ENCODE measurements around the gene HMCN2. TPM values are rescaled to one million over a fixed set of nuclear protein-coding genes. Genes with fewer than 3 reads are reported as not detected.
A peak's percentile ranks its signal among the peaks of the same experiment; 100 is the strongest.

HMCN2 gene
- total and polyA plus RNA-seq, 2 donors, result 0.90 to 2.2 TPM

GRCh38 chr9:130229759-130230158 is 35.8 kb upstream of the HMCN2 start:
- no peaks in the 10 kb centered on the region for H3K4me1 ChIP-seq (ENCODE audit: control insufficient read depth in 2 of 2, insufficient read depth in 2 of 2, low read length in 2 of 2)
- H3K36me3 ChIP-seq (ENCODE audit: control insufficient read depth in 2 of 2, insufficient read depth in 2 of 2, low read length in 1 of 2), result no peaks in the 10 kb centered on the region
- WGBS, result 78% methylated on average over 3 of the region's 3 CpGs
- H3K27ac ChIP-seq (ENCODE audit: low read depth in 1 of 2, low read length in 1 of 2), result no peak overlapping the region
- peaks cover 1 to 4% of the 10 kb centered on the region in 2 donors for H3K9me3 ChIP-seq (ENCODE audit: control insufficient read depth in 2 of 2, insufficient read depth in 1 of 2, low read length in 1 of 2)
- peaks cover 0 to 2% of the 10 kb centered on the region in 2 donors for H3K27me3 ChIP-seq (ENCODE audit: control insufficient read depth in 2 of 2, insufficient read depth in 1 of 2, low read length in 1 of 2)
- no peak for DNase-seq (ENCODE audit: low read depth in 6 of 9, low spot score in 9 of 9)
- H3K4me3 ChIP-seq (ENCODE audit: low read length in 2 of 2), result no peak overlapping the region

GRCh38 chr9:130230631-130231030 is 34.9 kb upstream of the HMCN2 start:
- WGBS, result 73% methylated on average over 1 of the region's 1 CpG
- peaks cover 0 to under 1% of the 10 kb centered on the region in 2 donors for H3K4me1 ChIP-seq (ENCODE audit: control insufficient read depth in 2 of 2, insufficient read depth in 2 of 2, low read length in 2 of 2)
- peaks cover 0 to 2% of the 10 kb centered on the region in 2 donors for H3K27me3 ChIP-seq (ENCODE audit: control insufficient read depth in 2 of 2, insufficient read depth in 1 of 2, low read length in 1 of 2)
- no peak overlapping the region for H3K27ac ChIP-seq (ENCODE audit: low read depth in 1 of 2, low read length in 1 of 2)
- H3K4me3 ChIP-seq (ENCODE audit: low read length in 2 of 2), result no peak overlapping the region
- DNase-seq (ENCODE audit: low read depth in 6 of 9, low spot score in 9 of 9), result no peak
- no peaks in the 10 kb centered on the region for H3K36me3 ChIP-seq (ENCODE audit: control insufficient read depth in 2 of 2, insufficient read depth in 2 of 2, low read length in 1 of 2)
- H3K9me3 ChIP-seq (ENCODE audit: control insufficient read depth in 2 of 2, insufficient read depth in 1 of 2, low read length in 1 of 2), result peaks cover 1 to 4% of the 10 kb centered on the region in 2 donors

GRCh38 chr9:130232899-130233586 is 32.5 kb upstream of the HMCN2 start:
- H3K27ac ChIP-seq (ENCODE audit: low read depth in 1 of 2, low read length in 1 of 2), result no peak overlapping the region
- DNase-seq (ENCODE audit: low read depth in 6 of 9, low spot score in 9 of 9), result no peak
- H3K27me3 ChIP-seq (ENCODE audit: control insufficient read depth in 2 of 2, insufficient read depth in 1 of 2, low read length in 1 of 2), result peaks cover 0 to 2% of the 10 kb centered on the region in 2 donors
- no peaks in the 10 kb centered on the region for H3K36me3 ChIP-seq (ENCODE audit: control insufficient read depth in 2 of 2, insufficient read depth in 2 of 2, low read length in 1 of 2)
- peaks cover 0 to 24% of the 10 kb centered on the region in 2 donors for H3K4me1 ChIP-seq (ENCODE audit: control insufficient read depth in 2 of 2, insufficient read depth in 2 of 2, low read length in 2 of 2)
- no peaks in the 10 kb centered on the region for H3K9me3 ChIP-seq (ENCODE audit: control insufficient read depth in 2 of 2, insufficient read depth in 1 of 2, low read length in 1 of 2)
- WGBS, result 93% methylated on average over 27 of the region's 27 CpGs
- no peak overlapping the region for H3K4me3 ChIP-seq (ENCODE audit: low read length in 2 of 2)

GRCh38 chr9:130233587-130233945 is 32.0 kb upstream of the HMCN2 start:
- Histone ChIP-seq H3K27ac (ENCODE audit: low read depth in 1 of 2, low read length in 1 of 2) (no peak overlapping the region), H3K4me3 (ENCODE audit: low read length in 2 of 2) (no peak overlapping the region), H3K27me3 (ENCODE audit: control insufficient read depth in 2 of 2, insufficient read depth in 1 of 2, low read length in 1 of 2) (peaks cover 0 to 2% of the 10 kb centered on the region in 2 donors), H3K4me1 (ENCODE audit: control insufficient read depth in 2 of 2, insufficient read depth in 2 of 2, low read length in 2 of 2) (peaks cover 0 to 29% of the 10 kb centered on the region in 2 donors), H3K9me3 (ENCODE audit: control insufficient read depth in 2 of 2, insufficient read depth in 1 of 2, low read length in 1 of 2) (no peaks in the 10 kb centered on the region), H3K36me3 (ENCODE audit: control insufficient read depth in 2 of 2, insufficient read depth in 2 of 2, low read length in 1 of 2) (no peaks in the 10 kb centered on the region)
- DNase-seq (ENCODE audit: low read depth in 6 of 9, low spot score in 9 of 9), result no peak
- WGBS, result 97% methylated on average over 8 of the region's 8 CpGs

GRCh38 chr9:130234340-130235260 is 31.0 kb upstream of the HMCN2 start:
- H3K27ac ChIP-seq (ENCODE audit: low read depth in 1 of 2, low read length in 1 of 2), result no peak overlapping the region
- 95% methylated on average over 26 of the region's 26 CpGs for WGBS
- no peaks in the 10 kb centered on the region for H3K36me3 ChIP-seq (ENCODE audit: control insufficient read depth in 2 of 2, insufficient read depth in 2 of 2, low read length in 1 of 2)
- no peak overlapping the region for H3K4me3 ChIP-seq (ENCODE audit: low read length in 2 of 2)
- H3K27me3 ChIP-seq (ENCODE audit: control insufficient read depth in 2 of 2, insufficient read depth in 1 of 2, low read length in 1 of 2), result peaks cover 0 to 2% of the 10 kb centered on the region in 2 donors
- peaks cover 0 to 36% of the 10 kb centered on the region in 2 donors for H3K4me1 ChIP-seq (ENCODE audit: control insufficient read depth in 2 of 2, insufficient read depth in 2 of 2, low read length in 2 of 2)
- DNase-seq (ENCODE audit: low read depth in 6 of 9, low spot score in 9 of 9), result no peak
- H3K9me3 ChIP-seq (ENCODE audit: control insufficient read depth in 2 of 2, insufficient read depth in 1 of 2, low read length in 1 of 2), result no peaks in the 10 kb centered on the region

- 54% methylated on average over 45 of the region's 45 CpGs for WGBS
- peaks cover 0 to 2% of the 10 kb centered on the region in 2 donors for H3K27me3 ChIP-seq (ENCODE audit: control insufficient read depth in 2 of 2, insufficient read depth in 1 of 2, low read length in 1 of 2)
- no peaks in the 10 kb centered on the region for H3K9me3 ChIP-seq (ENCODE audit: control insufficient read depth in 2 of 2, insufficient read depth in 1 of 2, low read length in 1 of 2)
- H3K27ac ChIP-seq (ENCODE audit: low read depth in 1 of 2, low read length in 1 of 2), result no peak overlapping the region
- DNase-seq (ENCODE audit: low read depth in 6 of 9, low spot score in 9 of 9), result peak in 7 of 9 donors; percentile 27 to 77 (median 59)
- H3K4me1 ChIP-seq (ENCODE audit: control insufficient read depth in 2 of 2, insufficient read depth in 2 of 2, low read length in 2 of 2), result peaks cover 0 to 48% of the 10 kb centered on the region in 2 donors
- H3K36me3 ChIP-seq (ENCODE audit: control insufficient read depth in 2 of 2, insufficient read depth in 2 of 2, low read length in 1 of 2), result no peaks in the 10 kb centered on the region
- H3K4me3 ChIP-seq (ENCODE audit: low read length in 2 of 2), result no peak overlapping the region
Measured at GRCh38 chr9:130235558-130236435, 29.8 kb upstream of the HMCN2 start.

- Histone ChIP-seq H3K27ac (ENCODE audit: low read depth in 1 of 2, low read length in 1 of 2) (peak overlapping the region; percentile 11 to 17), H3K36me3 (ENCODE audit: control insufficient read depth in 2 of 2, insufficient read depth in 2 of 2, low read length in 1 of 2) (no peaks in the 10 kb centered on the region), H3K9me3 (ENCODE audit: control insufficient read depth in 2 of 2, insufficient read depth in 1 of 2, low read length in 1 of 2) (no peaks in the 10 kb centered on the region), H3K4me3 (ENCODE audit: low read length in 2 of 2) (no peak overlapping the region), H3K27me3 (ENCODE audit: control insufficient read depth in 2 of 2, insufficient read depth in 1 of 2, low read length in 1 of 2) (peaks cover 0 to 2% of the 10 kb centered on the region in 2 donors), H3K4me1 (ENCODE audit: control insufficient read depth in 2 of 2, insufficient read depth in 2 of 2, low read length in 2 of 2) (peaks cover 0 to 49% of the 10 kb centered on the region in 2 donors)
- WGBS, result 71% methylated on average over 10 of the region's 10 CpGs
- no peak for DNase-seq (ENCODE audit: low read depth in 6 of 9, low spot score in 9 of 9)
Measured at GRCh38 chr9:130236436-130236985, 29.0 kb upstream of the HMCN2 start.

- 95% methylated on average over 11 of the region's 11 CpGs for WGBS
- Histone ChIP-seq H3K27me3 (ENCODE audit: control insufficient read depth in 2 of 2, insufficient read depth in 1 of 2, low read length in 1 of 2) (peaks cover 0 to 2% of the 10 kb centered on the region in 2 donors), H3K9me3 (ENCODE audit: control insufficient read depth in 2 of 2, insufficient read depth in 1 of 2, low read length in 1 of 2) (no peaks in the 10 kb centered on the region), H3K4me1 (ENCODE audit: control insufficient read depth in 2 of 2, insufficient read depth in 2 of 2, low read length in 2 of 2) (peaks cover 0 to 49% of the 10 kb centered on the region in 2 donors), H3K4me3 (ENCODE audit: low read length in 2 of 2) (no peak overlapping the region), H3K27ac (ENCODE audit: low read depth in 1 of 2, low read length in 1 of 2) (no peak overlapping the region), H3K36me3 (ENCODE audit: control insufficient read depth in 2 of 2, insufficient read depth in 2 of 2, low read length in 1 of 2) (no peaks in the 10 kb centered on the region)
- no peak for DNase-seq (ENCODE audit: low read depth in 6 of 9, low spot score in 9 of 9)
Measured at GRCh38 chr9:130237076-130237475, 28.5 kb upstream of the HMCN2 start.
